Fibroblast of the conjunctiva (primary cell): Measurements from ENCODE around the gene SLC35F1.

Experiments
- DNase-seq: peaks from one replicate; pipeline ENCODE4 v3.0.0-alpha.2; 2010; ENCODE audit warnings: low read depth

Gene SLC35F1

GRCh38 chr6:118200160-118200559 lies 293.1 kb downstream of the SLC35F1 start:
- no peak for DNase-seq

GRCh38 chr6:118202517-118202916 lies 295.5 kb downstream of the SLC35F1 start:
- no peak for DNase-seq

DNA sequence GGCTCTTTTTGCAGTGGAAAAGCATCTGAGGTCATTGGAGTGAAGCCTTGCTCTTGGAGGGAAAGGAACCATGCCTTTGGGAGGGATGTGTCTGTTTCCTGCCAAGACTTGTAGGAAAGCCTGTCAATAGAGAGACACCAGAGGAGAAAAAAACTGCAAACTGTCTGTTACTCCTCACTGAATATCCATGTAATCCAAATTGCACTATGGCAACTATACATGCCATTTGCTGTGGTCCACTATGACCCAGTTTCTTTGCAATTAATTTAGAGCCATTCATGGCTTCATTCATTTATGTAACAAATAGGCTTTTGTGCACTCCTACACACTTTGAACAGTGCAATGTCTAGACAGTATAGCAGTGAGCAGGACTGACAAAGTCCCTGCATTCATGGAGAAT lies 296.5 kb downstream of the SLC35F1 start:
- no peak for DNase-seq

- DNase-seq = no peak
Observed at GRCh38 chr6:118206221-118206620, 299.2 kb downstream of the SLC35F1 start.

DNA sequence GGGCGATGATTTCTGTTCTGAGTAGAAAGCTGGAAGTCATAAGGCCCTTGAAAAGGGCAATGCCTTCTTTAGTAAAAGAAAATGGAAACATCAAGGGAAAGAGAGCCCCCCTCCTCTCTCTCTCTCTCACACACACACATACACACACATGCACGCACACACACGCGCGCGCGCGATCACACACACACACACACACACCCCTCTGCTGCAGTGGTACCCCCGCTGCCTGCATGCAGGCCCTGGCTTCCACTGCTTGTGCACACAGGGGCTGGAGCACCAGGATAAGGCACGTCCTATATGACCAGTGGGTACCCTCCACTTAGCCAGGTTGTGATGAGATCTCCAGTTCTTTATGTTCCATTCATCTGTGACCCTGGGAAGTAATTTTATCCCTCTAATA lies 300.9 kb downstream of the SLC35F1 start:
- no peak for DNase-seq

- no peak for DNase-seq
Observed at GRCh38 chr6:118212451-118213173, 305.5 kb downstream of the SLC35F1 start.

GRCh38 chr6:118215269-118215668 lies 308.2 kb downstream of the SLC35F1 start:
- no peak for DNase-seq

DNA sequence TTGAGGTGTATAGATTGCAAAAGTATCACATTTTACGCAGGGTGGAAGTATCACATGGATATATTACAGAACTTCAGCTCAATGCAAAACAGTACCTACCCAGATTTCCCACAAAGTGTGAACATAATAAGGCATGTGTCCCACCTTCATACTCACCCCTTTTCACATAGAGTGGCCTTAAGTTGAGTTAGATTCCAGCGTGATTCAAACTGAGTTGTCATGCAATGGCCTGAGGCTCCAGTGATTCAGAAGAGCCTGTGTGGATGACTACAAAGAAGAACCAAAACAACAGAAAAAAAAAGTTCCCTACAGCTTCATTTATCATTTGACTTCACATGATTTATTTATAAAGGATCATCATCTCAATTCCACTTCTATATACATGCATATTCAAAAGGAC lies 309.7 kb downstream of the SLC35F1 start:
- no peak for DNase-seq

DNA sequence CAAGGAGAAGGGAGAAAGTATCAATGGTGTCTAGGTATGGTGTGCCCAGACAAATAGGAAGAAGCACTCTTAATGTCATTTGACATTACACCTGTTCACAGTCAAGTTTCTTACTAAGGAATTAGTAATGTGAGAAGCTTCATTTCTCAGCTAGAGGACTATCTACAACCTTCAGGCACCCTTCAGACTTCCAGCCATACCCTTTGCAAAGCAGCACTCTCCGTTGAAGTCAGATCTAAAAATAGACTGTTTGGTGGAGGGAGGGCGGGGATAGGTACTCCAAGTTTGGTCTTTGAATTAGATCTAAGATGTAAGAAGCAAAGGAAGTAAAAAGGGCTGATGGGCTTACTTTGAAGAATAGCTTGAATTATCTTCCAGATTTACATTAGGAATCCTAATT lies 311.1 kb downstream of the SLC35F1 start:
- no peak for DNase-seq

- DNase-seq = no peak
Observed at GRCh38 chr6:118220429-118221128, 313.5 kb downstream of the SLC35F1 start.

- no peak for DNase-seq
Observed at GRCh38 chr6:118223316-118223715, 316.3 kb downstream of the SLC35F1 start.

- no peak for DNase-seq
Observed at GRCh38 chr6:118228886-118229285, 321.8 kb downstream of the SLC35F1 start.

- DNase-seq = no peak
Observed at GRCh38 chr6:118240878-118241528, 333.9 kb downstream of the SLC35F1 start.

DNA sequence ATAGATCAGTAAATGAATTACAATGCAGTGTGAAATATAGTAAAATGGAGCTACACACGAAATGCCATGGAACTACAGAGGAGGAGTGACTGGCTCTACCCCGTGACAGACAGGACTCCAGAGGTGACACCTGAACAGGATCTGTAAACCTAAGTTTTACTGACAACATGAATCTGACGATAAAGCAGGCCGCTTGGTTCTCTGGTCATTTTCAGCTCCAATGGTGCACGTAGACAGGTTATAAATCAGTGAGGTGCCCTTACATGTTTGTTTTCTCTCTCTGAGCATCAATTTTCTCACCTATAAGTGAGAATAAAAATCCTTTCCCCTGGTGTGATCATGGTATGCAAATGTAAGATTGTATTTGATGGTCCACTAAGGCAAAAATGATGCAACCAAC lies 339.3 kb downstream of the SLC35F1 start:
- DNase-seq = no peak

DNA sequence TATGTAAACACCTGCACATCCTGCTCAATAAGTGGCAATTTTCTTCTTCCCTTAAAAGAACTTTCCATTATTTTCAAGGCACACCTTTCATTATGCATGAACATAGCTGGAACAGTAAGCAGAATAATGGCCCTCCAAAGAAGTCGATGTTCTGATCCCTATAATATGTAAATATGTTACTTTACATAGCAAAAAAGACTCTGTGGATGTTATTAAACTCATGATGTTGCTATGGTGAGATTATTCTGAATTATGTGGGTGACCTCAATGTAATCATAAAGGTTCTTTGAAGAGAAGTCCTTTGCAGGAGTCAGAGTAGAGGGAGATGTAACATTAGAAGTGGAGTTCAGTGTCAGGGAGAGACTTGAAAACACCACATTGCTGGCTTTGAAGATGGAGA lies 341.1 kb downstream of the SLC35F1 start:
- DNase-seq = no peak

- no peak for DNase-seq
Observed at GRCh38 chr6:118249680-118250079, 342.6 kb downstream of the SLC35F1 start.

DNA sequence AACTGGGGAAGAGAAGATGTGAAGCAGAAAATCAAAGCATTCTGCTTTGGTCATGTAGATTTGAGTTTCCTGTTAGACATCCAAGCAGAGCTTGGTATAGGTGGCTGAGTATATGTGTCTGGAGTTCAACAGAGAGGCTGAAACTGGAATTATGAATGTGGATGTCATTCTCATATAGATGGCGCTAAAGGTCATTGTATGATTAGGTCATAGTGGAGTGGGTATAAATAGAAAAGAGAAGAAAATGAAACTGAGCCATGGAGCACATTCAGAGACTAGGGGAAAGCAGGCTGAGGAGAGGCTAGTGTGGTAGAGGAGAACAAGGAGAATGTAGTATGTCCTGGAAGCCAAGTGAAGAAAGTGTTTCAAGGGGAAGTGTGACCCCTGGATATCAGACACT lies 345.4 kb downstream of the SLC35F1 start:
- DNase-seq = no peak

GRCh38 chr6:118253741-118254140 lies 346.7 kb downstream of the SLC35F1 start:
- DNase-seq = no peak

DNA sequence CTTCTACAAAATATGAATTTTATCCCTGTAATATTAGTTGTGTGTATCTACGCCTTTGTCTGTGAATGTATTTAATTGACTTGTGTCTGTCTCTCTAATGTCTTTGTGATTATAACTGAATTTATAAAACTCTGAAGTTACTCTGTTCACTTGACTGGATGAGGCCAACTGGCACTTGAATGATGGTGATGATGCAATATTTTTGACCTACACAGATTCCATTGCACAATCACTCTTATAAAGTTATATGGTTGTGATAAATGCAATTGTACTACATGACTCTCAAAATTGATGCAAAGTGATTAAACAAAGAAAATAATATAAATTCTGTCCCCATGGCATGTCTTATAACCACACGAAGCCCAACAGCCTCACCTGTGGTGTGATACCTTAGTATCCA lies 353.8 kb downstream of the SLC35F1 start:
- DNase-seq = no peak

DNA sequence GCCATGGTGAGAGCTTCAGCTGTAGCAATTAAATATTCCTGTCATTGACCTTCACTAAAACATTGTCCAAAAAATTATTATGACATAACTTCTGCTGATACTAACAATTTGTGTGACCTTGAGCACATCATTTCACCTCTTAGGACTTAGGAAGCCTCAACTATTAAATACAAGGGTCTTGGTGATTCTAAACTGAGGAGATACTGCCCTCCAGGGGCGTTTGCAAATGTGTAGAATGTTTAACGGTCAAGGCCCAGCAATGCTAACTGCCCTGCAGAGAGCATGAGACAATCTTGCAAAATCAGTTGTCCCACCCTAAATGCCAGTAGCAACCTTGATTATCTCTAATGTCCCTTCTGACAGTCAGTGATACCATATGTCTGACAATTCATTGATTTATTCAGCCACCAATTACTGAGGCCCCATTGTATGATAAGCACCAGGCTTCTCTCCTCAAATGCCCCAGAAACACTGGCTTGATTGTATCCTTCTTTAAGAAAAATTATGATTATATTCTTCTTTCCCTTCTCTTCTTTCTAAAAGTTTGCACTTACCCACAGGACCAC lies 356.9 kb downstream of the SLC35F1 start:
- DNase-seq = no peak

GRCh38 chr6:118269659-118270058 lies 362.6 kb downstream of the SLC35F1 start:
- DNase-seq = no peak

- no peak for DNase-seq
Observed at GRCh38 chr6:118277631-118278030, 370.6 kb downstream of the SLC35F1 start.

DNA sequence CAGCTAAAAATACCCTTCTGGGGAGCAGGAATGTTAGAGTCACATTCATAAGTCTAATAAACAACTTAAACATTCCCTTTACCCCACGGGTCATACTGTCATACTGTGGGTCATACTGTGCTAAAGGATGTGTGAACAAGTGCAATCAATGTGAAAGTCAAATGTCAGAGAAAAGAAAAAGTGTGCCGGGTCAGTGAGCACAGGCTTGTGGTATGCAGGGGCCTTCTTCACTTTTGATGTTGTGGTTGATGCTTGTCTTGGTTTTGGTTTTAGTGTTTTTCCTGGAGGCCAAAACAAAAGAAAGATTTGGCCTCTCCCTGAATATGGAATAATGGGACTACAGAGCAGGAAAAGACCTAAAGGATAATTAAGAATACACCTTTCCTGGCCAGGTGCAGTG lies 373.1 kb downstream of the SLC35F1 start:
- no peak for DNase-seq
